OCI-LY3 (cell line): Measurements from ENCODE around the gene ZFAND6.

Experiments used
- H2AFZ ChIP-seq: fragments of 200-600, 300-600 bp; shearing (Covaris generic); 2 replicates; pipeline ENCODE4 v1.6.0; 2014; ENCODE audit warnings: antibody characterized with exemption, low read depth, low read length
- H3K27ac ChIP-seq: fragments of 200-600, 300-600 bp; sonication (generic); 2 replicates; pipeline ENCODE4 v1.5.1; 2014; ENCODE audit warnings: mild to moderate bottlenecking, low read length, moderate library complexity, mixed read lengths
- H3K27me3 ChIP-seq: fragments of 200-600, 300-600 bp; sonication (generic); 2 replicates; pipeline ENCODE4 v1.6.1; 2014; ENCODE audit warnings: low read depth, low read length, mixed read lengths
- H3K36me3 ChIP-seq: fragments of 200-600, 300-600 bp; sonication (generic); replicated peaks from 2 replicates; pipeline ENCODE3; 2014; ENCODE audit warnings: low read depth, low read length, mixed read lengths
- H3K4me1 ChIP-seq: fragments of 300-600, 200-600 bp; sonication (generic); 2 replicates; pipeline ENCODE4 v1.6.1; 2014; ENCODE audit warnings: low read length, mixed read lengths
- H3K4me2 ChIP-seq: fragments of 200-600, 300-600 bp; sonication (generic); 2 replicates; pipeline ENCODE4 v1.6.1; 2014; ENCODE audit warnings: low read length, mixed read lengths
- H3K4me3 ChIP-seq: fragments of 300-600, 200-600 bp; sonication (generic); 2 replicates; pipeline ENCODE4 v1.5.1; 2014; ENCODE audit warnings: antibody characterized with exemption, mild to moderate bottlenecking, low read length, moderate library complexity
- H3K79me2 ChIP-seq: fragments of 300-600, 200-600 bp; shearing (Covaris generic); 2 replicates; pipeline ENCODE4 v1.6.1; 2014; ENCODE audit warnings: mild to moderate bottlenecking, low read length, mixed read lengths
- H3K9ac ChIP-seq: fragments of 300-600, 200-600 bp; shearing (Covaris generic); 2 replicates; pipeline ENCODE4 v1.6.0; 2014; ENCODE audit warnings: mild to moderate bottlenecking, low read length, moderate library complexity
- H3K9me3 ChIP-seq: fragments of 200-600, 300-600 bp; shearing (Covaris generic); 2 replicates; pipeline ENCODE4 v1.6.1; 2014; ENCODE audit warnings: low read length, mixed read lengths; ENCODE audit not compliant: insufficient read depth
- H4K20me1 ChIP-seq: fragments of 200-600, 300-600 bp; sonication (generic); 2 replicates; pipeline ENCODE4 v1.6.1; 2016; ENCODE audit warnings: low read length, mixed read lengths; ENCODE audit not compliant: insufficient read depth
- EZH2phosphoT487 ChIP-seq: fragments of 200-600 bp; shearing (Covaris generic); IDR thresholded peaks from 2 replicates; pipeline ENCODE4 v1.6.1; 2018; ENCODE audit warnings: antibody characterized with exemption, mixed run types, low read depth
- TF ChIP-seq, protein P1 (sequence below): fragments of 200-600, 300-600 bp; sonication (generic); IDR thresholded peaks from 2 replicates; pipeline ENCODE4 v1.5.1; 2014; ENCODE audit warnings: antibody characterized with exemption, low read length, low read depth

Gene ZFAND6

DNA sequence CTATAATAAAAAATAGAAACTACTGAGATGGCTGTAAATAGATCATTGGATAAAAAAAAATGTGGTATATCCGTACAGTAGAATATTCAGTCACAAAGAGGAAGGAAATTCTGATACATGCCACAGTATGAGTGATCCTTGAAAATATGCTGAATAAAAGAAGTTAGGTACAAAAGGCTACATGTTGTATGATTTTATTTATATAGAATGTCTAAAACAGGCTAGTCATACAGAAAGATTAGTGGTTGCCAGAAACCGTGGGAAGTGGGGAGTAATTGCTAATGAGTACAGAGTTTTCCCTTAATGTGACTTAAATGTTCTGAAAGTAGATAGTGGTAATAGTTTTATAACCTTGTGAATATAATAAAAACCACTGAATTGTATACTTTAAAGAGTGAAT lies 68.4 kb downstream of the ZFAND6 start:
- Histone ChIP-seq H3K27me3 (no peaks in the 10 kb centered on the region), H3K9me3 (no peaks in the 10 kb centered on the region), H3K4me1 (peaks cover 5% of the 10 kb centered on the region), H4K20me1 (peaks cover 4% of the 10 kb centered on the region; the same call in 1 of the 2 replicates), H3K36me3 (peaks cover 53% of the 10 kb centered on the region), H3K79me2 (no peaks in the 10 kb centered on the region), H3K9ac (no peak overlapping the region), H3K4me3 (no peak overlapping the region), H2AFZ (no peak overlapping the region), H3K27ac (no peak overlapping the region), H3K4me2 (no peak overlapping the region)
- TF ChIP-seq, protein P1, sequence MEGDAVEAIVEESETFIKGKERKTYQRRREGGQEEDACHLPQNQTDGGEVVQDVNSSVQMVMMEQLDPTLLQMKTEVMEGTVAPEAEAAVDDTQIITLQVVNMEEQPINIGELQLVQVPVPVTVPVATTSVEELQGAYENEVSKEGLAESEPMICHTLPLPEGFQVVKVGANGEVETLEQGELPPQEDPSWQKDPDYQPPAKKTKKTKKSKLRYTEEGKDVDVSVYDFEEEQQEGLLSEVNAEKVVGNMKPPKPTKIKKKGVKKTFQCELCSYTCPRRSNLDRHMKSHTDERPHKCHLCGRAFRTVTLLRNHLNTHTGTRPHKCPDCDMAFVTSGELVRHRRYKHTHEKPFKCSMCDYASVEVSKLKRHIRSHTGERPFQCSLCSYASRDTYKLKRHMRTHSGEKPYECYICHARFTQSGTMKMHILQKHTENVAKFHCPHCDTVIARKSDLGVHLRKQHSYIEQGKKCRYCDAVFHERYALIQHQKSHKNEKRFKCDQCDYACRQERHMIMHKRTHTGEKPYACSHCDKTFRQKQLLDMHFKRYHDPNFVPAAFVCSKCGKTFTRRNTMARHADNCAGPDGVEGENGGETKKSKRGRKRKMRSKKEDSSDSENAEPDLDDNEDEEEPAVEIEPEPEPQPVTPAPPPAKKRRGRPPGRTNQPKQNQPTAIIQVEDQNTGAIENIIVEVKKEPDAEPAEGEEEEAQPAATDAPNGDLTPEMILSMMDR = no peak
- TF ChIP-seq EZH2phosphoT487 = no peak

DNA sequence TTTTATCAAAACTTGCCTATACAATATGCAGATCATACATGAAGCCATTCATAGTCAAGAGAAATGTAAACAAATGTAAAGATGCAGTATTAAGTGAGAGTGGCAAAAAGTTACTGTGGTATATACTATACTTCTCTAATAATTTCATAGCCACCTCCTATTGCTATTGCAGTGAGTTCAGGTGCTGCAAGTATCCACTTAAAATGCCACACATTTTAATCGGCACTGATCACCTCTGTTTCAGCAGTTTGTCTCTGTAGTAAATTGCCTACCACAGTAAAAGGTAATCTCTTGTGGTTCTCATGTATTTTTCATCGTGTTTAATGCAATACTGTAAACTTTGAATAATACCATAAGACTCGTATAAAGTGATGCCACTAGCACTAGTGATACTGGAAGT lies 72.9 kb downstream of the ZFAND6 start:
- Histone ChIP-seq H3K4me1 (peaks cover 8% of the 10 kb centered on the region), H3K4me2 (no peak overlapping the region), H3K36me3 (peaks cover 56% of the 10 kb centered on the region), H3K9me3 (no peaks in the 10 kb centered on the region), H3K27ac (no peak overlapping the region), H3K4me3 (no peak overlapping the region), H4K20me1 (no peaks in the 10 kb centered on the region; the same call in 1 of the 2 replicates), H3K27me3 (no peaks in the 10 kb centered on the region), H3K9ac (no peak overlapping the region), H2AFZ (no peak overlapping the region), H3K79me2 (no peaks in the 10 kb centered on the region)
- no peak for TF ChIP-seq EZH2phosphoT487
- TF ChIP-seq, protein P1 = no peak

DNA sequence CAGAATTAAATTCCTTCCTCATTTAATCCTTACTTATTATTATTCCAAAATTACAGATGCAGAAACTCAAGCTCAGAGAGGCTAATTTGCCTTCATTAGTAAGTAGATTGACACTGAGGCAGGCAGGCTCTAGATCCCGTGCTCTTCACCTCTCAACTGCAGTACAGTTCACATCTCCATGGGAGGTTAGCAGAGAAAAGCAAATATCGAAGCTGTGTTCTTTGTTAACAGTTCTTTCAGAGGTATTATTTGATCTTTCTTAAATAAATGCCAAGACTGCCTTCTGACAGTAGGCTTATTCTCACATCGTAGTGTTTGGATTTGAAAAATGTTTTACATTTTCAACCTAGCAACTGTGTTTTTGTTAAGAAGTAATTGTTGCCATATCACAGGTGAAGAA lies 77.4 kb downstream of the ZFAND6 start:
- no peak overlapping the region for H3K9ac ChIP-seq
- no peaks in the 10 kb centered on the region for H3K79me2 ChIP-seq
- H3K27ac ChIP-seq = no peak overlapping the region
- H3K4me3 ChIP-seq = no peak overlapping the region
- TF ChIP-seq EZH2phosphoT487 = no peak
- TF ChIP-seq, protein P1 = no peak
- H2AFZ ChIP-seq = no peak overlapping the region
- H3K4me2 ChIP-seq = no peak overlapping the region
- peaks cover 48% of the 10 kb centered on the region for H3K36me3 ChIP-seq
- H3K9me3 ChIP-seq = no peaks in the 10 kb centered on the region
- H3K27me3 ChIP-seq = no peaks in the 10 kb centered on the region
- H3K4me1 ChIP-seq = peaks cover 8% of the 10 kb centered on the region
- H4K20me1 ChIP-seq = no peaks in the 10 kb centered on the region; the same call in 1 of the 2 replicates

- no peak overlapping the region for H2AFZ ChIP-seq
- H3K4me1 ChIP-seq = peaks cover 8% of the 10 kb centered on the region
- H3K36me3 ChIP-seq = peaks cover 34% of the 10 kb centered on the region
Observed at GRCh38 chr15:80138961-80139360, 79.5 kb downstream of the ZFAND6 start.

GRCh38 chr15:80140909-80141308 lies 81.4 kb downstream of the ZFAND6 start:
- Histone ChIP-seq H3K9me3 (no peaks in the 10 kb centered on the region), H3K4me2 (no peak overlapping the region)
- TF ChIP-seq, protein P1 = no peak
- no peak for TF ChIP-seq EZH2phosphoT487

More at GRCh38 chr15:80138961-80139360, 79.5 kb downstream of the ZFAND6 start:
- H3K9me3 ChIP-seq = no peaks in the 10 kb centered on the region
- no peak overlapping the region for H3K27ac ChIP-seq
- no peak for TF ChIP-seq EZH2phosphoT487
- no peaks in the 10 kb centered on the region for H3K79me2 ChIP-seq
- H3K27me3 ChIP-seq = no peaks in the 10 kb centered on the region
- no peak overlapping the region for H3K4me3 ChIP-seq
- no peak overlapping the region for H3K9ac ChIP-seq
- H3K4me2 ChIP-seq = no peak overlapping the region
- no peaks in the 10 kb centered on the region; the same call in 1 of the 2 replicates for H4K20me1 ChIP-seq

More at GRCh38 chr15:80140909-80141308, 81.4 kb downstream of the ZFAND6 start:
- Histone ChIP-seq H4K20me1 (no peaks in the 10 kb centered on the region; the same call in 1 of the 2 replicates), H2AFZ (no peak overlapping the region), H3K27ac (no peak overlapping the region), H3K27me3 (no peaks in the 10 kb centered on the region), H3K4me1 (no peaks in the 10 kb centered on the region), H3K36me3 (peaks cover 20% of the 10 kb centered on the region), H3K79me2 (no peaks in the 10 kb centered on the region), H3K4me3 (no peak overlapping the region), H3K9ac (no peak overlapping the region)
